GM12878 (cell line): ENCODE results near the gene TFR2. TPM values are rescaled to one million over a fixed set of nuclear protein-coding genes. Genes with fewer than 3 reads are reported as not detected.

Experiments used
- ATF7 ChIP-seq: fragments of 450-650 bp; IDR thresholded peaks from 2 replicates; pipeline ENCODE4 v1.6.1; 2016; ENCODE audit warnings: low read depth, mild to moderate bottlenecking
- BMI1 ChIP-seq: fragments of 450-650 bp; IDR thresholded peaks from 2 replicates; pipeline ENCODE4 v1.6.1; 2016; ENCODE audit warnings: mild to moderate bottlenecking, moderate library complexity, borderline replicate concordance
- CEBPB ChIP-seq, 2 experiments: fragments of 150-350 bp in 1 of 2; IDR thresholded peaks; 2 replicates each; pipeline ENCODE4 v1.6.1; 2012 to 2014; ENCODE audit warnings: low read depth in 2 of 2, low read length in 2 of 2, borderline replicate concordance in 1 of 2, inconsistent platforms in 1 of 2
- ETV6 ChIP-seq, 2 experiments: fragments of 450-650 bp in 1 of 2; IDR thresholded peaks in 1 of 2; conservative IDR thresholded peaks in 1 of 2; 2 replicates each; pipeline ENCODE4 v1.6.1; 2014; ENCODE audit warnings: antibody characterized with exemption in 1 of 2, borderline replicate concordance in 1 of 2, low read depth in 1 of 2, mild to moderate bottlenecking in 1 of 2, moderate library complexity in 1 of 2
- HCFC1 ChIP-seq: fragments of 150-350 bp; IDR thresholded peaks from 2 replicates; pipeline ENCODE4 v1.6.1; 2014; ENCODE audit warnings: low read length
- HDAC2 ChIP-seq: fragments of 200-600 bp; sonication (generic); IDR thresholded peaks from 2 replicates; pipeline ENCODE4 v1.6.1; 2017
- IKZF1 ChIP-seq: fragments of 450-650 bp; conservative IDR thresholded peaks from 2 replicates; pipeline ENCODE4 v1.6.1; 2017; ENCODE audit warnings: antibody characterized with exemption, mild to moderate bottlenecking
- LARP7 ChIP-seq: fragments of 450-650 bp; IDR thresholded peaks from 2 replicates; pipeline ENCODE4 v1.6.1; 2017; ENCODE audit warnings: mild to moderate bottlenecking
- NBN ChIP-seq: fragments of 450-650 bp; IDR thresholded peaks from 2 replicates; pipeline ENCODE4 v1.6.1; 2016
- RB1 ChIP-seq: fragments of 450-650 bp; formaldehyde crosslinking; IDR thresholded peaks from 2 replicates; pipeline ENCODE4 v1.6.1; 2017; ENCODE audit warnings: mild to moderate bottlenecking, borderline replicate concordance
- RUNX3 ChIP-seq: IDR thresholded peaks from 2 replicates; pipeline ENCODE4 v1.6.1; 2012; ENCODE audit warnings: low read length, inconsistent platforms
- SMAD1 ChIP-seq: fragments of 450-650 bp; IDR thresholded peaks from 2 replicates; pipeline ENCODE4 v1.6.1; 2018; ENCODE audit warnings: mild to moderate bottlenecking, low read depth; ENCODE audit not compliant: partially characterized antibody
- SMARCA5 ChIP-seq: fragments of 450-650 bp; IDR thresholded peaks from 2 replicates; pipeline ENCODE4 v1.6.1; 2017; ENCODE audit warnings: mild to moderate bottlenecking
- SMC3 ChIP-seq: IDR thresholded peaks from 2 replicates; pipeline ENCODE4 v1.6.1; 2011; ENCODE audit warnings: low read length, improper control_type of control experiment, borderline replicate concordance
- SUPT20H ChIP-seq: IDR thresholded peaks from 2 replicates; pipeline ENCODE4 v1.6.1; 2011; ENCODE audit warnings: low read depth, mild to moderate bottlenecking, low read length, moderate library complexity, borderline replicate concordance; ENCODE audit not compliant: control insufficient read depth
- ZSCAN29 ChIP-seq: fragments of 450-650 bp; IDR thresholded peaks from 2 replicates; pipeline ENCODE4 v1.6.1; 2017; ENCODE audit warnings: mild to moderate bottlenecking, moderate library complexity
- polyA plus RNA-seq, 11 experiments: library from polyadenylated mRNA; depleted of rRNA in 4 of 11; unstranded in 6 of 11; stranded (reverse) in 5 of 11; fragments of >200 nt; fragmentation: Nextera tagmentation in 4 of 11; fragmentation: Illumina TruSeq in 1 of 11; extraction: Ambion mirVana in 4 of 11; extraction: Trizol in 1 of 11; gene quantifications; 1 replicate in 1 of 11; 2 replicates in 10 of 11; pipeline versions ENCODE4 v1.2.1 to v1.2.3, GENCODE V29; 2011 to 2016; ENCODE audit warnings: inconsistent platforms in 2 of 11, missing spikeins in 2 of 11, low read depth in 1 of 11
- total RNA-seq, 4 experiments: library from RNA; depleted of rRNA in 3 of 4; stranded (reverse); fragments of >200 nt in 3 of 4; fragmentation: Illumina TruSeq in 1 of 4; extraction: Trizol in 1 of 4; gene quantifications; 2 replicates each; pipeline versions ENCODE4 v1.2.1 to v1.2.3, GENCODE V29; 2013 to 2021
- TF ChIP-seq, protein P1 (sequence below): fragments of 150-350 bp; IDR thresholded peaks from 2 replicates; pipeline ENCODE4 v1.6.1; 2016; ENCODE audit warnings: low read depth, low read length
- TF ChIP-seq, protein P2 (sequence below): fragments of 450-650 bp; IDR thresholded peaks from 2 replicates; pipeline ENCODE4 v1.6.1; 2017; ENCODE audit warnings: mild to moderate bottlenecking, low read depth, inconsistent platforms; ENCODE audit not compliant: poor library complexity, severe bottlenecking

Gene TFR2
- total and polyA plus RNA-seq, 10 of the 15 experiments (the other 5 are each of a cell fraction or from before 2014, with no cell fraction given), result 0.30 to 7.2 (median 1.8) TPM

DNA sequence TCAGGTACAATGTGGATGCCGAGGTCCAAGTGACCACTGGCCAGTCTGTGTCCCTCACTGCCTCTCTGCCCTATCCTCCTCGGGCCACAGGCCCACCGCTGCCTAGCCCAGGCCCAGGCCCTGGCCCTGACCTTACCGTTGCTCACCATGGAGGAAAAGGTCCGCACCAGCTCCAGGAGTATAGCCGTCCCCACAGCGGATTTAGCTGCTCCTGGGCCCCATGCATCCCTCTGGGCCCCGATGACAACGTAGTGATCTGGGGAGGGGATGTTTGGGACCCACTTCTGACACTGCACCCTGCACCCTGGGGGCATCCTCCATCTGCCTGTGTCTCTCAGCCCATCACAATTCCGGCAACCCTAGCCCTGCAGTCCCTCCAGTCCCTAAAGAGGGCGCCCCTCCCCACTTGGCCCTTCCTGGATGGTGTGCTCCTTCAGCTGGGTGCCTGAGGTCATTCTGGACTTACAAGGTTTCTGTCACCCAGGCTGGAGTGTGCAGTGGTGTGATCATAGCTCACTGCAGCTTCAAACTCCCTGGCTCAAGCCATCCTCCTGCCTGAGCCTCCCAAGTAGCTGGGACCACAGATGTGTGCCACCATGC, 12.1 kb downstream of the TFR2 start (continued):
- TF ChIP-seq, protein P1, sequence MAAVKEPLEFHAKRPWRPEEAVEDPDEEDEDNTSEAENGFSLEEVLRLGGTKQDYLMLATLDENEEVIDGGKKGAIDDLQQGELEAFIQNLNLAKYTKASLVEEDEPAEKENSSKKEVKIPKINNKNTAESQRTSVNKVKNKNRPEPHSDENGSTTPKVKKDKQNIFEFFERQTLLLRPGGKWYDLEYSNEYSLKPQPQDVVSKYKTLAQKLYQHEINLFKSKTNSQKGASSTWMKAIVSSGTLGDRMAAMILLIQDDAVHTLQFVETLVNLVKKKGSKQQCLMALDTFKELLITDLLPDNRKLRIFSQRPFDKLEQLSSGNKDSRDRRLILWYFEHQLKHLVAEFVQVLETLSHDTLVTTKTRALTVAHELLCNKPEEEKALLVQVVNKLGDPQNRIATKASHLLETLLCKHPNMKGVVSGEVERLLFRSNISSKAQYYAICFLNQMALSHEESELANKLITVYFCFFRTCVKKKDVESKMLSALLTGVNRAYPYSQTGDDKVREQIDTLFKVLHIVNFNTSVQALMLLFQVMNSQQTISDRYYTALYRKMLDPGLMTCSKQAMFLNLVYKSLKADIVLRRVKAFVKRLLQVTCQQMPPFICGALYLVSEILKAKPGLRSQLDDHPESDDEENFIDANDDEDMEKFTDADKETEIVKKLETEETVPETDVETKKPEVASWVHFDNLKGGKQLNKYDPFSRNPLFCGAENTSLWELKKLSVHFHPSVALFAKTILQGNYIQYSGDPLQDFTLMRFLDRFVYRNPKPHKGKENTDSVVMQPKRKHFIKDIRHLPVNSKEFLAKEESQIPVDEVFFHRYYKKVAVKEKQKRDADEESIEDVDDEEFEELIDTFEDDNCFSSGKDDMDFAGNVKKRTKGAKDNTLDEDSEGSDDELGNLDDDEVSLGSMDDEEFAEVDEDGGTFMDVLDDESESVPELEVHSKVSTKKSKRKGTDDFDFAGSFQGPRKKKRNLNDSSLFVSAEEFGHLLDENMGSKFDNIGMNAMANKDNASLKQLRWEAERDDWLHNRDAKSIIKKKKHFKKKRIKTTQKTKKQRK, result no peak
- 0 out of 2 replicates have a peak, but pooled peaks have one; percentile 27 for TF ChIP-seq RUNX3
- TF ChIP-seq SMC3, result no peak
- no peak for TF ChIP-seq ZSCAN29
- TF ChIP-seq NBN, result no peak
- TF ChIP-seq IKZF1, result no peak
- TF ChIP-seq SMAD1, result no peak
- TF ChIP-seq CEBPB (IDR thresholded peaks at IDR 0.05; ENCODE audit: borderline replicate concordance in 1 of 2, low read depth in 2 of 2, low read length in 2 of 2), result no peak
- TF ChIP-seq RB1, result no peak
- no peak for TF ChIP-seq SMARCA5
- TF ChIP-seq, protein P2, sequence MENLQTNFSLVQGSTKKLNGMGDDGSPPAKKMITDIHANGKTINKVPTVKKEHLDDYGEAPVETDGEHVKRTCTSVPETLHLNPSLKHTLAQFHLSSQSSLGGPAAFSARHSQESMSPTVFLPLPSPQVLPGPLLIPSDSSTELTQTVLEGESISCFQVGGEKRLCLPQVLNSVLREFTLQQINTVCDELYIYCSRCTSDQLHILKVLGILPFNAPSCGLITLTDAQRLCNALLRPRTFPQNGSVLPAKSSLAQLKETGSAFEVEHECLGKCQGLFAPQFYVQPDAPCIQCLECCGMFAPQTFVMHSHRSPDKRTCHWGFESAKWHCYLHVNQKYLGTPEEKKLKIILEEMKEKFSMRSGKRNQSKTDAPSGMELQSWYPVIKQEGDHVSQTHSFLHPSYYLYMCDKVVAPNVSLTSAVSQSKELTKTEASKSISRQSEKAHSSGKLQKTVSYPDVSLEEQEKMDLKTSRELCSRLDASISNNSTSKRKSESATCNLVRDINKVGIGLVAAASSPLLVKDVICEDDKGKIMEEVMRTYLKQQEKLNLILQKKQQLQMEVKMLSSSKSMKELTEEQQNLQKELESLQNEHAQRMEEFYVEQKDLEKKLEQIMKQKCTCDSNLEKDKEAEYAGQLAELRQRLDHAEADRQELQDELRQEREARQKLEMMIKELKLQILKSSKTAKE, result no peak
- TF ChIP-seq SUPT20H, result no peak
- TF ChIP-seq BMI1, result no peak
- TF ChIP-seq LARP7, result no peak
- TF ChIP-seq HCFC1, result no peak
- TF ChIP-seq HDAC2, result no peak
- no peak for TF ChIP-seq ETV6 (conservative IDR thresholded peaks at IDR 0.05 in 1 of 2, IDR thresholded peaks at IDR 0.05 in 1 of 2; ENCODE audit: borderline replicate concordance in 1 of 2, low read depth in 1 of 2)
- TF ChIP-seq ATF7, result no peak
- TF ChIP-seq, all 136 proteins: peak for 3
